Effector CD4-positive, alpha-beta T cell (primary cell): Measurements from ENCODE around the gene SNX25.
"Not testable (repeated sequence)": the region's sequence is repeated elsewhere in the genome, so short reads cannot be mapped to it uniquely, and the experiment has no call there.

Experiments used
- DNase-seq: peaks from one replicate; pipeline ENCODE4 v3.0.0-alpha.2; 2020
- total RNA-seq: gene quantifications from one replicate; lab custom pipeline; 2026; lab: John Stamatoyannopoulos, UW

SNX25 gene
- 26.8 reads per million, percentile 53 among the genes with 10 or more reads in this experiment for total RNA-seq

- DNase-seq: peak; percentile 79
Observed at GRCh38 chr4:185209031-185209851, at the start of gene SNX25. Gene SNX25, plus strand, starts transcription at chr4:185209598. Its CDS starts 229 bp downstream, at chr4:185209827.

- DNase-seq: no peak
Observed at GRCh38 chr4:185165605-185166063, 43.8 kb upstream of the SNX25 start.

GRCh38 chr4:185167234-185167633 lies 42.2 kb upstream of the SNX25 start:
- no peak for DNase-seq

- DNase-seq: no peak
Observed at GRCh38 chr4:185171373-185172071, 37.9 kb upstream of the SNX25 start.

GRCh38 chr4:185179488-185179887 lies 29.9 kb upstream of the SNX25 start:
- no peak for DNase-seq

GRCh38 chr4:185182239-185182638 lies 27.2 kb upstream of the SNX25 start:
- no peak for DNase-seq

- peak; percentile 77 for DNase-seq
Observed at GRCh38 chr4:185183622-185184281, 25.6 kb upstream of the SNX25 start.

GRCh38 chr4:185186769-185187168 lies 22.6 kb upstream of the SNX25 start:
- DNase-seq: no peak

- no peak for DNase-seq
Observed at GRCh38 chr4:185189606-185190305, 19.6 kb upstream of the SNX25 start.

GRCh38 chr4:185190306-185190856 lies 19.0 kb upstream of the SNX25 start:
- no peak for DNase-seq

- no peak for DNase-seq
Observed at GRCh38 chr4:185192059-185192458, 17.3 kb upstream of the SNX25 start.

GRCh38 chr4:185194924-185195888 lies 14.2 kb upstream of the SNX25 start:
- no peak for DNase-seq

- DNase-seq: no peak
Observed at GRCh38 chr4:185196437-185196836, 13.0 kb upstream of the SNX25 start.

- not testable (repeated sequence) for DNase-seq
Observed at GRCh38 chr4:185198189-185198588, 11.2 kb upstream of the SNX25 start.

GRCh38 chr4:185201977-185202962 lies 7.1 kb upstream of the SNX25 start:
- peak; percentile 49 for DNase-seq

- no peak for DNase-seq
Observed at GRCh38 chr4:185202984-185203485, 6.4 kb upstream of the SNX25 start.

GRCh38 chr4:185203486-185204237 lies 5.7 kb upstream of the SNX25 start, which contains the start of gene CFAP97:
Gene CFAP97, minus strand, starts transcription at chr4:185204000. Its CDS starts 12,804 bp downstream, at chr4:185191196.
- DNase-seq: peak; percentile 77

- DNase-seq: no peak
Observed at GRCh38 chr4:185204238-185204910, 5.0 kb upstream of the SNX25 start.
